Right hindlimb (tissue), 1 donor: ENCODE results near the gene SPACDR.
A peak's percentile ranks its signal among the peaks of the same experiment; 100 is the strongest.

Experiments
- DNase-seq: peaks from one replicate; pipeline ENCODE4 v3.0.0-alpha.2; 2018

Gene SPACDR

DNA sequence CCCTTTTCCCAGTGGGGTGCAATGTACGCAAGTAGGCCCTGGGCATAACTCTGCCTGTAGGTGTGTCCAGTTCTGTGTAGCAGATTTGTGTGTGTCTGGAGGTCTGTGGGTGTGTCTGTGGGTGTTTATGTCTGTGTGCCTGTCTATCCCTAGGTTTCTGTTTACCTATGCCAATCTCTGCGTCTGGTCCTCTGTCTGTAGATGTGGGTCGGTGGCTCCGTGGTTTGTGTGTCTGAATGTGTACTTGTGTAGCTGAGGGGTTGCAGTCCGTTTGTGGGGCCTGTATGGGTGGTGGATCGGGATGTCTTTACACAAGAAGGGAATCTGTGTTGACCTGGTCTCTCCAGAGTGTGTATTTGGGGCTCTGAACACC, 20.6 kb upstream of the SPACDR start:
- no peak for DNase-seq

GRCh38 chr7:100483722-100484672, 19.9 kb upstream of the SPACDR start, which contains the start of gene NYAP1:
NYAP1 (plus strand) TSS chr7:100483927; CDS start chr7:100485312, 1,385 bp downstream.
- peak; percentile 90 for DNase-seq

- peak; percentile 85 for DNase-seq
Measured at GRCh38 chr7:100483090-100483721, 19.1 kb upstream of the SPACDR start.

GRCh38 chr7:100482728-100483089, 18.6 kb upstream of the SPACDR start:
- DNase-seq: no peak

DNA sequence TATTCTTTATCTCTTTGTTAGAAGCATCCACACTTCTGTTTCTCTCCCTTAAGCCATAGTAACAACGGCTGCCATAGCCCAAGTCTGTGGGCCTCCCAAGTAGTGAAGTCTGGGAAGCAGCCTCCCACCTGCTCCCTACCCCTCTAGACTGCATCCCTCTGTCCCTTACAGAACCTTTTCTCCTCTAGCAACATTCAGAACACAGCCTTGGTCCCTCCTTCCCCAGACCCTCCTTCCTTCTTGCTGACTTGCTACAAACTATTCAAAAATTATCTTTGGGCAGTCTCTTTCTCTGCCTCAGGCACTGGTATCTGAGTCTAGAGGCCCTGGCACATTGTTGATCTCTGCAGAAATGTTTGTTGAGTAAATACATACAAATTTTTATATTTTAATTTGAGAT, 17.4 kb upstream of the SPACDR start:
- DNase-seq: no peak

- peak; percentile 99 for DNase-seq
Measured at GRCh38 chr7:100478958-100479660, 15.0 kb upstream of the SPACDR start, which contains the start of gene TSC22D4. TSC22D4 (minus strand) TSS chr7:100479214; CDS start chr7:100478038, 1,176 bp downstream.

DNA sequence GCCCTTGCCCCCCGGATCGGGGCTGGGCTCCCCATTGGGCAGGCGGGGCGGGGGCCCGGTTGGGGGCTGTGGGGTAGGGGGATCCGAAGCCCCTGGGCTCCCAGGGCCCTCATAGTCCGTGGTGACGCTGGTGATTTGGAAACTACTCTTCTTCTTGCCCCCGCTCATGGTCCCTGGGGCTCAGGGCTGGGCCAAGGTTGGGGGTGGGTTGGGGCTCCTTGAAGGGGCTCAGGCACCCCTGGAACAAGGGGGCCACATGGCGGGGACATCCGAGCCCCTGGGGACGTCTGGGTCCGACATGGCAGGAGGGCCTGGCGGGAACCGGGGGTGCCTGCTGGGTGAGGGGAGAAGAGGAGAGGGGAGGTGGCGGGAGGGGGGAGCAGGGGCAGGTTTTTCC, 13.8 kb upstream of the SPACDR start:
- no peak for DNase-seq

GRCh38 chr7:100476903-100477870, 13.1 kb upstream of the SPACDR start:
- no peak for DNase-seq

DNA sequence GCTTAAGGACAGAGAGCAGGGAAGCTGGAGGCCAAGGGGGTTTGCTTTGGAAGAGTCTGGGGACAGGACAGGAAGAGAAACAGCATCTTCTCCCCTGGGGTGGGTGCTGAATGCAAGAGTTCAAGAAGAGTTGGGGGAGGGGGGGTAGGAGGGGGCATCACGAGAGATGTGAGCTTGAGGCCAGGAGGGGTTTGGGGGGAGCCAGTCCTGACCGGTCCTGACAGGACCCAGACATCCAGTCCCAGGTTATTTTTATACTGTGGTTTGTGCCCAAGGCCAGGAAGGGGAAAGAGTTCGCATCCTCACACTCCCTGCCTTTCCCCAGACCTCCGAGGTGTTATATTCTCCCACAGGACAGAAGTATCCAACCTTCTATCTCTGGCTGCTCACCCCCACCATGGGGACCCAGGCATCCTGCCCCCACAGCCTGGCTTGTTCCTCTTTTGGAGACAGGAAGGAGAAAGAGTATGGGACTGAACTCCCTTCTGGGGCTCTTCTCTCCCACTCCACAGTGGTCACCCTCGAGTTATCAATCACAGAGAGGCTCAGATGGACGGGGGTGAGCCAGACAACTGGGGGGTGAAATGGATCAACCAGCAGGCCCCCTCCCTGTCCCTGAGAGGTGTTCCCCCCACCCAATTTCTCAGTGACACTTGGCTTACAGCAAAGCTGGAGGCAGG, 12.2 kb upstream of the SPACDR start:
- DNase-seq: no peak

- DNase-seq: peak; percentile 70
Measured at GRCh38 chr7:100475549-100475948, 11.5 kb upstream of the SPACDR start.

GRCh38 chr7:100472854-100473499, 8.9 kb upstream of the SPACDR start:
- no peak for DNase-seq

DNA sequence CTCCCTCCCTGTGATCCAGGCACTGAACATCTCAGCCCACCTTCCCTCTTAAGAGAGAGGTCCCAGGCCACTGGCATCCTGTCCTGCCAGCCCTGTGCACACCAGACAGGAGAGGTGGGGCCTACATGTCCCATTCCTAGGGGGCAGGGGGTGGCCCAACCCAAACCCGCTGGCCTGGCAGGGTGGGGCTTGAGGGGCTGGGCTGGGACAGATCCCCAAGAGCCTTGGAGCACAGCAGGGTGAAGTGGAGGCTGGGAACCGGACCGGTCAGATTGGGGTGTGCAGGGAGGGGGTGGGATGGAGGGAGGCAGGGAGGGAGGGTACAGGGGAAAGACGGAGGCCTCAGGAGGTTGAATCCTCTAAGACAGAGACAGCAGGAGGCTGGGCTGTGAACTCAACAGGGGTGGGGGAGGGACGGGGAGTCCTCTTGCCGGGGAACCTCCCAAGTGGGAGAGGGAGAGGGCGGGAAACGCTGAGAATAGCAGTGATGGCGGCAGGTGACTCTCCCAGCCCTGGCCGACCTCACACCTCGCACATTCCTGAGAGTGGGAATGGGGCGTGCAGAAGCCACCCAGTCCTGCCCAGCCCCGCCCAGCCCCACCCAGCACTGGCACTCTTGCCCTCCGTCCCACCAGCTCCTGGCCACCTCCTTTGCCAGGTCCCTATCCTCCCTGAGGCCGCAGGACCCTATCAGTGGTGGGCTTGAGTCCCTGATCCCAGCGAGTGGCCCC, 8.2 kb upstream of the SPACDR start:
- no peak for DNase-seq

DNA sequence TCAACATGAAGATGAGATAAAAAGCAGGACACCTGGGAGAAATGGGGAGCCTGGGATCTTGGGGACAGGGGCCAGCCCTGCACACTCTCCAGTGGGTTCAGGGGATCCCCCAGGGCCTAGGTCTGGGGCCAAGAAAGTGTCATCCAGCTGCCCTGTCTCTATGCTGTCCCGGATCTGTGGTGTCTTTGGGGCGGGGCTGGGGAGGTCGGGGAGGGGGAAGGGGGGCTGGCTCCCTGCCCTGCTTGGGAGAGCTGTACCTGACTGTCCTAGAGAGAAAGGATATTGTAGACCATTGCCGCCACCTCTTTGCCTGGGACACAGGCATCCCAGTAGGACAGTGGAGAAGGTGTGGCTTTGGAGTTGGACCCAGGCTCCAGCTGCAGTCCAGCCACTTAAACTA, 7.0 kb upstream of the SPACDR start:
- no peak for DNase-seq

DNA sequence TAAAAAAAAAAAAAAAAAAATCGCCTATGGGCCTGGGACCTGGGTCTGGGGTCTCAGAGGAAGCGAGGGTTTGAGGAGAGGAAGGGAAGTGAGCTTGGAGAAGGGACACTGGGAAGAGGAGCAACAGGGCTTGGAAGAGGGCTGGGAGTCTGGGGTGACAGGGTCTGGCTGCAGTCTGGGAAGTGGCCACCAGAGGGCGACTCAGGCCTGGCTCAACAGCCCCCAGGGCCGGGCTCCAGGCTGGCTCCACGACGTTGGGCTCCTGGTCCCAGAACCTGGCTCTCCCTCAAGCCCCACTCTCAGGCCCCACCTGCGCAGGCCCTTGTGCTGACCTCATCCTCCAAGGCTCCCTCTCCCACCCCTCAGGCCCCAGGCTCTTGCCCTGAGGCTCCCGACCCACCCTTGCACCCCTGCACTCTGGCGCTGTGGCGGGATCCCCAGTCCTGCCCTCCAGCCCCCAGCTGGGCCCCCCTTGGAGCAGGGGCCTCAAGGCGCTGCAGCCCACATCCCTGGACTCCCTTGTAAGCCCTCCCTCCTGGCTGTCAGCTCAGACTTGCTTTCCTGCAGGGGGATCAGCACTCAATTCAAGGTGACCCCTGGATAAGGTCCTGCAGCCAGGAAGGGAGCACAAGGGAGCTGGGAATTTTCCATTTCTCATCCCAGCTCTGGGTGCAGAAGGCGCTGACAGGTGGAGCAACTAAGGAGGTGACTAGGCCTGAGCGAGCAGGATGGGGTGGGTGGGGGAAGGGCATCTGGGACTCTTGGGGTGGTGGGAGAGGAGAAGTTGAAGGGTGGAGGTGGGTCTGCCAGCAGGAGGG, 5.4 kb upstream of the SPACDR start:
- peak; percentile 89 for DNase-seq

DNA sequence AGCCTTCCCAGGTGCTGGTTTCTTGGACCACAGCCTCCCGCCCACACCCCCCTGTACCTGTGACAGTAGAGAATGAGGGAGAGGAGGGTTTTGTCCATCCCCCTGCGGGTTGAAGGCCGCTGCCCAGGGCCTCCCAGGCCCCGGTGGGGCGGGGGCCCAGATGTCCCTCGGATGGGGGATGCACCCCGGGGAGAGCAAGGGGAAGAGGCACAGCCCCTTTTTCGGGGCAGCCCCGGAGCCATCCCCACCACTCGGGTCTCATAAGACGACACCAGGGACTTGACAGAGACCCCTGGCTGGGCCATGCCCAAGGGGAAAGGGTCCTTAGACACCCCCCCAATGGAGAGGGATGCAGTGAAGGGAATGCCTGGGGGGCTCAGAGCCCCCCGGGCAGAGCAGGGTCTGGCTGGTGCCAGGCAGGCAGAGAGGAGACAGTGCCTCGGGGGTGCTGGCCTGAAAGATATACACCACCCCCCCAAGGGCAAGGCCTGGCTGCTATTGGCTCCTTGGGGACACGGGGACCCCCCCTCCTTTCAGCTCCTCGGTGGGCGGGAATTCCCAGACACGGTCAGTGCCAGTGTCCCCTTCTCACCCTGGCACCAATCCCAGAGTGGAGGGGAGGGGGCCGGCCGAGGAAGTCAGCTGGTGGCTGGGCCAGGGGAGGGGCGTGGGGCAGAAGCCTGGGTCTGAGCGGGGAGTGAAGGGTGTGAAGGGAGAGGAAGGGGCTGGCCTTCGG, 3.7 kb upstream of the SPACDR start:
- DNase-seq: peak; percentile 65

DNA sequence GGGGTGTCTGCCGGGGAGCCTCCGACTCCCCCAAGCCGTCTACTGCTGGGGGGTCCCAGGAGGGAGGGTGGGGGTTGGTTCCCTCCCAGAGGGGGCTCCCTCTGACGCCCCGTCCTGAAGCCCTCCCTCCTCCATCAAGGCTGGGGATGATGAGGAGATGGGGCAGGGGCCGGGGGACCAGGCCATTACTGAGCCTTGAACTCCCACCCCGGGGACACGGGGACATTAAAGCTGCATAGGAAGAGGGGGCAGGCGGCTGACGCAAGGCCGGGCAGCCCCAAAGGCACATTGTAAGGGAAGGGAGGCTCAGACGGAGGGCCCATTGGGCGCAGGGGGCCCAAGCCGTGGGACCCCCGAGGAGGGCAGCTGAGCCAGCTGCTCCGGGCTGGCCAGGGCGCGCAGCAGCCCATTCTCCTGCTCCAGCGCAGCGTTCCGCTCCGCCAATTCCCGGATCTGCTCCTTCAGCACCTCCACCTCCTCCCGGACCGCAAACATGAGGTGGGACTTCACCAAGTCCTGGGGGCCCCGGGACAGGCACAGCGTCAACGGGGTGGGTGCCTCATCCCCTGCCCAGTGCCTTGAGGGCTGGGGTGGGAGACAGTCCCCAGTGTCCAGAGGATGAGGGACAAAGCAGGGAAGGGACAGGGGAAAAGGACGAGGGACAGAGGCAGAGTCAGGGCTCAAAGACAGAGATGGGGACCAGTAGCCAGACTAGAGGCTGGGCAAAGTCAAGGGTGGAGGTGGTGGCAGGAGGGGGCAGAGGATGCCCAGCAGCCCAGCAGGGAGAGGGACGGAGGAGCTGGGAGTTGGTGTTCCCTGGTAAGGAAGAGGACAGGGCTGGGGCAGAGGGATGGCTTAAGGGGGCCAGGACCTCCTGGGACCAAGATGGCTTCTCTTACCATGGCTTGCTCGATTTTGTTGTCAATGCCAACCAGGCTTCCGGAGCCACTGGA, 2.9 kb upstream of the SPACDR start:
- no peak for DNase-seq

DNA sequence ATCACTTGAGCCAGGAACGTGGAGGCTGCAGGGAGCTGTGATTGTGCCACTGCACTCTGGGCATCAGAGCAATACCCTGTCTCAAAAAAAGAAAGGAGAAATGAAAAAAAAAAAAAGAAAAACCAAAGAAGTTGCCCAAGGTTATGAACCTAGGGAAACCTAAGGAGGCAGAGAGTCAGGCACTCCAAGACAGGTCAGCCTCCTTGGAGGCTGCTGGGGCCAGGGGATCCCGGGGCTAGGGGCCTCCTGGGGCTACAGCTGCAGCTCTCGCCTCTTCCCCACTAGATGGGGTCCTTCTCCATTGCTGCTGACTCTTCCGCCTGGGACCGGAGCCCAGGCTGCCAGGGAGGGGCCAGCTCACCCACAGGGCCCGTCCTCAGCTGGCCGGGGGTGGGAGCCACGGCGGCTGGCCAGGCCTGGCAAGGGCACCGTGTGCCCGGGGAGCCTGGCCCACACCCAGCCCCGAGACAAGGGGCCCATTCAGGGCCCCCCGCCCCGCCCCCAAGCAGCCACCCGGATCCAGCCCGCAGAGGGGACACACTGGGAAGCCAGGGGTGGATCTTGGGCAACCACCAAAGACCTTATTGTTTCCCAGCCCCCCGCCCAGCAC, 1.7 kb upstream of the SPACDR start:
- DNase-seq: peak; percentile 88
